Natural killer cell (primary cell): Measurements from ENCODE around the gene ZNF764. TPM values are rescaled to one million over a fixed set of nuclear protein-coding genes. Genes with fewer than 3 reads are reported as not detected.

Experiments used
- ATAC-seq, 3 donors: fragments of 150-1000 bp in 2 of 3; fragments of 200-7000 bp in 1 of 3; cut with Tn5 transposase; 1 replicate in 1 of 3; 2 replicates in 2 of 3; pipeline ENCODE4 v1.10.0; 2021; ENCODE audit warnings: mild to moderate bottlenecking in 2 of 3, moderate library complexity in 2 of 3
- DNase-seq, 2 donors: peaks; one replicate each; pipeline versions ENCODE4 v3.0.0 to v3.0.0-alpha.2; 2013 to 2021; ENCODE audit warnings: mixed read lengths in 1 of 2
- H3K27ac ChIP-seq: one replicate; pipeline ENCODE4 v1.5.1; 2013; ENCODE audit warnings: mild to moderate bottlenecking, low read length
- H3K27me3 ChIP-seq: one replicate; pipeline ENCODE4 v1.6.1; 2013; ENCODE audit warnings: low read length; ENCODE audit not compliant: control insufficient read depth, insufficient read depth
- H3K36me3 ChIP-seq: one replicate; pipeline ENCODE4 v1.6.1; 2013; ENCODE audit warnings: low read length; ENCODE audit not compliant: control insufficient read depth, insufficient read depth
- H3K4me1 ChIP-seq: one replicate; pipeline ENCODE4 v1.6.1; 2013; ENCODE audit warnings: low read length; ENCODE audit not compliant: control insufficient read depth, insufficient read depth
- H3K4me3 ChIP-seq: one replicate; pipeline ENCODE4 v1.5.1; 2013; ENCODE audit warnings: low read length
- H3K9me3 ChIP-seq: one replicate; pipeline ENCODE4 v1.6.1; 2013; ENCODE audit warnings: low read length; ENCODE audit not compliant: control insufficient read depth, insufficient read depth
- H3K27ac Mint-ChIP-seq, 2 donors: one replicate each; pipeline ENCODE4 v1.8.0; 2022; ENCODE audit warnings: mild to moderate bottlenecking in 2 of 2, mixed read lengths in 2 of 2, moderate library complexity in 1 of 2
- H3K27me3 Mint-ChIP-seq, 2 donors: one replicate each; pipeline ENCODE4 v1.8.0; 2022; ENCODE audit warnings: low read depth in 2 of 2, mixed read lengths in 2 of 2
- H3K36me3 Mint-ChIP-seq: one replicate; pipeline ENCODE4 v1.8.0; 2022; ENCODE audit warnings: mixed read lengths
- H3K4me1 Mint-ChIP-seq, 2 donors: one replicate each; pipeline ENCODE4 v1.8.0; 2022; ENCODE audit warnings: mixed read lengths in 2 of 2
- H3K4me3 Mint-ChIP-seq: one replicate; pipeline ENCODE4 v1.8.0; 2022; ENCODE audit warnings: mild to moderate bottlenecking, moderate library complexity, mixed read lengths
- H3K9me3 Mint-ChIP-seq, 2 donors: one replicate each; pipeline ENCODE4 v1.8.0; 2022; ENCODE audit warnings: mixed read lengths in 2 of 2
- CTCF ChIP-seq: fragments of 200-600 bp; IDR thresholded peaks from one replicate; pipeline ENCODE4 v1.8.0; 2022; ENCODE audit warnings: antibody characterized with exemption
- whole genome bisulfite sequencing: methylation state at CpG from one replicate; pipeline ENCODE4 v1.1.7; 2013; ENCODE audit warnings: missing lambda C conversion rate; ENCODE audit not compliant: insufficient coverage; 5-methylcytosine and 5-hydroxymethylcytosine counted together
- intact Hi-C: fragments of 100-400 bp; cut with micrococcal nuclease; formaldehyde crosslinking; loops from one replicate; pipeline ENCODE4 v1.14.2; 2022
- total RNA-seq, 4 donors: library from RNA; stranded (reverse); fragments of 120-200 nt in 1 of 4; gene quantifications; one replicate each; pipeline versions ENCODE4 v1.2.3 to v1.2.4, GENCODE V29; 2013 to 2022

Gene ZNF764
- total RNA-seq, 3 donors from 2014 or later (not counting 1 experiment from before 2014, with no cell fraction given), result 9.6 to 13.0 (median 11.7) TPM

GRCh38 chr16:30551781-30552180 is 6.4 kb downstream of the ZNF764 start:
- Histone ChIP-seq H3K27me3 (no peaks in the 10 kb centered on the region), H3K9me3 (no peaks in the 10 kb centered on the region), H3K4me1 (peaks cover 50% of the 10 kb centered on the region), H3K36me3 (peaks cover 25% of the 10 kb centered on the region), H3K27ac (peak overlapping the region; percentile 33), H3K4me3 (no peak overlapping the region)
- peak; percentile 86 to 91 (median 89) for ATAC-seq
- DNase-seq, result peak; percentile 53 to 90
- WGBS, result 26% methylated on average over 3 of the region's 3 CpGs
- no peak for TF ChIP-seq CTCF
- Mint-ChIP-seq H3K27ac (peak overlapping the region; percentile 90 to 93), H3K27me3 (no peaks in the 10 kb centered on the region), H3K4me1 (peaks cover 20 to 34% of the 10 kb centered on the region in 2 donors), H3K9me3 (no peaks in the 10 kb centered on the region), H3K36me3 (no peaks in the 10 kb centered on the region), H3K4me3 (peak overlapping the region; percentile 77)
- intact Hi-C loops, result no loop called here

DNA sequence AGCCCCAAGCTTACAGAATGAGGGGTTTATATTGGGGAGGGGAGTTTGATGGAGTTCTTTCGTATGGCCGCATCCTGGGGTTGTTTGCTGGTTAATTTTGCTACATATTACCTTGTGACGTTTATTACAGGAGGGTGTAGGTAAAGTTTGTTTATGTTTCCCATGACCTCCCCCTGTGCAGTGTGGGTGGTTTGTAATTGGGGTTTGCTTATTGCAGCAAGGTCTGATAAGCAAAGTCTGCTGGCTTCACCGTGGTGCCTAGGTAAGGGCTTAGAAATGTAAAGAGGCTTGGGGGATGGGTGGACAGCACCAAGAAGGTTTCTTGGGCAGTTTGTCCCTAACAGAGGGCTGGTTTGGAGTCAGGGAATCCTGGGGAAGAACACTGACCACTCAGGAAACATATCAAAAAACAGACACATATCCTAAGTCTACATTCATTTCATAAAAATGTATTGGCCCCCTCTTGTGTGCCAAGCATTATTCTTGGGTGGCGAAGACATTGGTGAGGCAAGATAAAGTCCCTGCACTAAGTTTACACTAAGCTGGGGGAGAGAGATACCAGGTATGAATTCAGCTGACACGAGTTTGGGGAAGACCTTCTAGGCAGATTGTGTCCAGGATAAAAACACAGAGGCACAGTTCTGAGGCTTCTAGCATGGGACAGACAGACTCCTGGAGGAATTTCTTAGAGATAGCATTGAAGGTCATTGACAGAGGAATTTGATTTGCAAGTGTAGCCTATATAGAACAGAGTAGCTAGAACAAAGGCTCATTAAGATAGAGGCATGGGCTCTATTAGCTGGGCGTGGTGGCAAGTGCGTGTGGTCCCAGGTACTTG is 9.5 kb downstream of the ZNF764 start:
- peaks cover 30% of the 10 kb centered on the region for H3K4me1 ChIP-seq
- no peak overlapping the region for H3K4me3 Mint-ChIP-seq
- intact Hi-C loops, result no loop called here
- H3K27me3 Mint-ChIP-seq, result no peaks in the 10 kb centered on the region
- peaks cover 4% of the 10 kb centered on the region for H3K36me3 ChIP-seq
- no peak overlapping the region for H3K4me3 ChIP-seq
- H3K27me3 ChIP-seq, result no peaks in the 10 kb centered on the region
- WGBS, result 87% methylated on average over 8 of the region's 8 CpGs
- peaks cover 13 to 25% of the 10 kb centered on the region in 2 donors for H3K4me1 Mint-ChIP-seq
- no peaks in the 10 kb centered on the region for H3K36me3 Mint-ChIP-seq
- TF ChIP-seq CTCF, result no peak
- no peaks in the 10 kb centered on the region for H3K9me3 ChIP-seq
- peak overlapping the region in 1 of 2 donors; percentile 55 for H3K27ac Mint-ChIP-seq
- H3K9me3 Mint-ChIP-seq, result no peaks in the 10 kb centered on the region
- H3K27ac ChIP-seq, result no peak overlapping the region
- DNase-seq, result no peak
- no peak for ATAC-seq

GRCh38 chr16:30546115-30546514 is 12.1 kb downstream of the ZNF764 start:
- TF ChIP-seq CTCF, result no peak
- no peak for DNase-seq
- Mint-ChIP-seq H3K27ac (no peak overlapping the region), H3K36me3 (no peaks in the 10 kb centered on the region), H3K4me1 (peaks cover 0 to 7% of the 10 kb centered on the region in 2 donors), H3K27me3 (no peaks in the 10 kb centered on the region), H3K4me3 (no peak overlapping the region), H3K9me3 (no peaks in the 10 kb centered on the region)
- Histone ChIP-seq H3K27ac (no peak overlapping the region), H3K4me3 (no peak overlapping the region), H3K9me3 (no peaks in the 10 kb centered on the region), H3K4me1 (peaks cover 5% of the 10 kb centered on the region), H3K36me3 (no peaks in the 10 kb centered on the region), H3K27me3 (no peaks in the 10 kb centered on the region)
- ATAC-seq, result no peak
- WGBS, result 81% methylated on average over 8 of the region's 8 CpGs
- intact Hi-C loops, result no loop called here
